Measurements from ENCODE around the gene BCL6. TPM values are rescaled to one million over a fixed set of nuclear protein-coding genes. Genes with fewer than 3 reads are reported as not detected.
A peak's percentile ranks its signal among the peaks of the same experiment; 100 is the strongest.

Gene BCL6
- total RNA-seq, 1 donor from 2014 or later = 20.3 TPM

DNA sequence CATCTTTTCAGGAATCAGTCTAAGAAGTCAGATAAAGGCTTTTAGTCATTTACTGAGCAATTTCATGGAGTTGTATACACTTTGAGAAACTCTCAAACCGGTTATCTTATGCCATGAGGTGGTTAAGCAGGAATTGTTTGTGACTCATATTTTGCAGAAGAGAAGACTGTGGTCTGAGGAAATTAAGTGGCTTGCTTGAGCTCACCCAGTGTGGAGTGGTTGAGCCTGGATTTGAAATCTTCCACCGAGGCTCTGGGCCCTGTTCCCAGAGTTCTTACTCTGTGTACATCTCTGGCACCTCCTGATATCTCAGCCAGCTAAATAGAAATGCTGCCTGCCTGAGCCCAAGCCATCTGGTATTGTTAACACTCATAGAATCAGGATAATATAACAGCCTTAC lies 37.8 kb upstream of the BCL6 start:
- no peak for DNase-seq (ENCODE audit: low spot score)
- H4K20me1 ChIP-seq (ENCODE audit: low read depth) = no peaks in the 10 kb centered on the region
- H3K9ac ChIP-seq = no peak overlapping the region
- no peaks in the 10 kb centered on the region for H3K79me2 ChIP-seq (ENCODE audit: low read depth)
- no peaks in the 10 kb centered on the region for H3K36me3 Mint-ChIP-seq
- no peaks in the 10 kb centered on the region for H3F3A ChIP-seq (ENCODE audit: low read depth)
- no peak overlapping the region for H3K4me3 Mint-ChIP-seq
- no peak overlapping the region for H3K27ac Mint-ChIP-seq
- H3K4me3 ChIP-seq = no peak overlapping the region
- no peaks in the 10 kb centered on the region for H3K36me3 ChIP-seq
- H3K9me3 ChIP-seq (ENCODE audit: low read depth) = no peaks in the 10 kb centered on the region
- no peaks in the 10 kb centered on the region for H3K9me3 Mint-ChIP-seq
- H3K4me1 ChIP-seq = peaks cover 10% of the 10 kb centered on the region
- H3K27me3 Mint-ChIP-seq (ENCODE audit: insufficient read depth, low read depth) = no peaks in the 10 kb centered on the region
- TF ChIP-seq EZH2 (IDR thresholded peaks at IDR 0.05) = no peak
- no peak for TF ChIP-seq EZH2phosphoT487 (IDR thresholded peaks at IDR 0.05)
- TF ChIP-seq, protein P1, sequence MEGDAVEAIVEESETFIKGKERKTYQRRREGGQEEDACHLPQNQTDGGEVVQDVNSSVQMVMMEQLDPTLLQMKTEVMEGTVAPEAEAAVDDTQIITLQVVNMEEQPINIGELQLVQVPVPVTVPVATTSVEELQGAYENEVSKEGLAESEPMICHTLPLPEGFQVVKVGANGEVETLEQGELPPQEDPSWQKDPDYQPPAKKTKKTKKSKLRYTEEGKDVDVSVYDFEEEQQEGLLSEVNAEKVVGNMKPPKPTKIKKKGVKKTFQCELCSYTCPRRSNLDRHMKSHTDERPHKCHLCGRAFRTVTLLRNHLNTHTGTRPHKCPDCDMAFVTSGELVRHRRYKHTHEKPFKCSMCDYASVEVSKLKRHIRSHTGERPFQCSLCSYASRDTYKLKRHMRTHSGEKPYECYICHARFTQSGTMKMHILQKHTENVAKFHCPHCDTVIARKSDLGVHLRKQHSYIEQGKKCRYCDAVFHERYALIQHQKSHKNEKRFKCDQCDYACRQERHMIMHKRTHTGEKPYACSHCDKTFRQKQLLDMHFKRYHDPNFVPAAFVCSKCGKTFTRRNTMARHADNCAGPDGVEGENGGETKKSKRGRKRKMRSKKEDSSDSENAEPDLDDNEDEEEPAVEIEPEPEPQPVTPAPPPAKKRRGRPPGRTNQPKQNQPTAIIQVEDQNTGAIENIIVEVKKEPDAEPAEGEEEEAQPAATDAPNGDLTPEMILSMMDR (IDR thresholded peaks at IDR 0.05) = no peak
- no peak overlapping the region for H3K27ac ChIP-seq
- no peaks in the 10 kb centered on the region for H3K27me3 ChIP-seq
- no peak overlapping the region for H3K4me2 ChIP-seq
- peaks cover 8% of the 10 kb centered on the region for H3K4me1 Mint-ChIP-seq
- no peak overlapping the region for H2AFZ ChIP-seq (replicated peaks)

DNA sequence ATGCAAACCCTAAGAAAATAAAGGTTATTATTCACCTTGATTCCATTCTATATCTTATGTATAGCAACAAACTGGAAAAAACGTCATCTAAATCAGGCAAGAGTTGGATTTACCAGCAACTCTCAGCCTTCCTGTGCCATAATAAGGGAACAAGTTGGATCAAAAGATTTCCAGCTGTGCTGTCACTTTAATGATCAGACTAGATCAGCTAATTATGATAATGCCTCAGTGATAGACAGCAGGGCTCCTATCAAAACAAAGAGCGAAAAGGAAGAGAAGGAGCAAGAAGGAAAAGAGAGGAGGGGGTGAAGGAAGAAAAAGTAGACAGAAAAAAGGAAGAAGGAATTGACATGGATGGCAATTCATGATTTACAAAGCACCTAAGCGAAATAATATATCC lies 36.7 kb upstream of the BCL6 start:
- Histone ChIP-seq H3K4me3 (no peak overlapping the region), H3K79me2 (ENCODE audit: low read depth) (no peaks in the 10 kb centered on the region), H2AFZ (replicated peaks) (no peak overlapping the region), H3F3A (ENCODE audit: low read depth) (no peaks in the 10 kb centered on the region), H3K36me3 (no peaks in the 10 kb centered on the region), H3K9ac (no peak overlapping the region), H3K27me3 (no peaks in the 10 kb centered on the region), H3K9me3 (ENCODE audit: low read depth) (no peaks in the 10 kb centered on the region), H3K27ac (no peak overlapping the region), H4K20me1 (ENCODE audit: low read depth) (no peaks in the 10 kb centered on the region), H3K4me2 (peak overlapping the region; percentile 46), H3K4me1 (peaks cover 10% of the 10 kb centered on the region)
- H3K36me3 Mint-ChIP-seq = no peaks in the 10 kb centered on the region
- no peaks in the 10 kb centered on the region for H3K27me3 Mint-ChIP-seq (ENCODE audit: insufficient read depth, low read depth)
- no peaks in the 10 kb centered on the region for H3K9me3 Mint-ChIP-seq
- H3K27ac Mint-ChIP-seq = no peak overlapping the region
- H3K4me3 Mint-ChIP-seq = no peak overlapping the region
- no peak for TF ChIP-seq EZH2phosphoT487 (IDR thresholded peaks at IDR 0.05)
- no peak for TF ChIP-seq EZH2 (IDR thresholded peaks at IDR 0.05)
- TF ChIP-seq, protein P1 (IDR thresholded peaks at IDR 0.05) = no peak
- DNase-seq (ENCODE audit: low spot score) = peak; percentile 32
- H3K4me1 Mint-ChIP-seq = peaks cover 8% of the 10 kb centered on the region

GRCh38 chr3:187781001-187781400 lies 35.7 kb upstream of the BCL6 start:
- Histone ChIP-seq H2AFZ (replicated peaks) (no peak overlapping the region), H3K9me3 (ENCODE audit: low read depth) (no peaks in the 10 kb centered on the region), H3K4me3 (no peak overlapping the region), H3F3A (ENCODE audit: low read depth) (no peaks in the 10 kb centered on the region), H3K79me2 (ENCODE audit: low read depth) (no peaks in the 10 kb centered on the region), H3K4me2 (no peak overlapping the region), H3K4me1 (peaks cover 10% of the 10 kb centered on the region), H3K27me3 (no peaks in the 10 kb centered on the region), H3K9ac (no peak overlapping the region), H4K20me1 (ENCODE audit: low read depth) (no peaks in the 10 kb centered on the region), H3K27ac (no peak overlapping the region), H3K36me3 (no peaks in the 10 kb centered on the region)
- no peak for DNase-seq (ENCODE audit: low spot score)
- TF ChIP-seq, protein P1 (IDR thresholded peaks at IDR 0.05) = no peak
- TF ChIP-seq EZH2 (IDR thresholded peaks at IDR 0.05) = no peak
- TF ChIP-seq EZH2phosphoT487 (IDR thresholded peaks at IDR 0.05) = no peak
- Mint-ChIP-seq H3K4me1 (peaks cover 8% of the 10 kb centered on the region), H3K27me3 (ENCODE audit: insufficient read depth, low read depth) (no peaks in the 10 kb centered on the region), H3K36me3 (no peaks in the 10 kb centered on the region), H3K4me3 (no peak overlapping the region), H3K27ac (no peak overlapping the region), H3K9me3 (no peaks in the 10 kb centered on the region)
